ENCODE measurements around the gene FOXA2. TPM values are rescaled to one million over a fixed set of nuclear protein-coding genes. Genes with fewer than 3 reads are reported as not detected.

The FOXA2 gene
- total RNA-seq, 2 experiments from 2014 or later = not detected

- Mint-ChIP-seq H3K4me1 (ENCODE audit: low read depth) (no peaks in the 10 kb centered on the region), H3K4me3 (no peak overlapping the region), H3K27me3 (peaks cover 83% of the 10 kb centered on the region), H3K27ac (no peak overlapping the region), H3K36me3 (ENCODE audit: low read depth) (no peaks in the 10 kb centered on the region), H3K9me3 (no peaks in the 10 kb centered on the region)
- DNase-seq (no peak), ATAC-seq (ENCODE audit: poor library complexity) (no peak)
- ChIA-PET CTCF (interaction anchor here (0.6 kb wide), 1 partner anchor 1468 kb away, joined by 4 read pairs; no protein-coding TSS in a partner anchor), POLR2A (no interaction called here)
- Histone ChIP-seq H3K36me3 (ENCODE audit: insufficient read depth, low read length) (no peaks in the 10 kb centered on the region), H3K27ac (ENCODE audit: low read depth in 1 of 2, low read length in 2 of 2) (no peak overlapping the region), H3K27me3 (ENCODE audit: control insufficient read depth in 1 of 2, insufficient read depth in 2 of 2, low read length in 2 of 2) (peaks cover 72 to 93% of the 10 kb centered on the region in 2 experiments), H3K4me1 (ENCODE audit: insufficient read depth, low read length) (no peaks in the 10 kb centered on the region), H3K9me3 (ENCODE audit: control insufficient read depth in 1 of 2, insufficient read depth in 1 of 2, low read length in 2 of 2) (peaks cover 0 to 42% of the 10 kb centered on the region in 2 experiments), H3K4me3 (ENCODE audit: low read length) (no peak overlapping the region)
- TF ChIP-seq CTCF (IDR thresholded peaks at IDR 0.05) = no peak
- intact Hi-C loops (cut with DNase I, micrococcal nuclease) = no loop called here
These were observed 7.4 kb downstream of the FOXA2 start for GRCh38 chr20:22576733-22577514.

DNA sequence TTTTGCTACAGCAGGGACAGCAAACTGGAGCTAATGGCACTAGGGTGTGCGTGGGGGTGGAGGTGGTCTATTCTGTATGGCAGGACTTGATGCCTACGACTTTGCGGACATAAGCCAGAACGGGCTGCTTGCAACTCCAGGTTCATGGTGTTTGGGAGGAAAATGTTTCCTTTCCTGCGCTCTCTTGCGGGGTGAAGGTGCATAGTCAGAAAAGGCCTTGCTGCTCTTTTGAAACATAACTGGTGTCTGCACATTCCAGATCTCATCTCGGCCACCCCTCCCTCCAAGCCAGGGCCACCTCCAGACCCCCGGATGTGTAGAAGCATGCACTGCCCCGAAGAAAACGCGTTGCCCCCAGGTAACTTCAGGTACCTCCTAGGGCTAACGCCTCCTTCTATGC is 8.1 kb downstream of the FOXA2 start:
- Mint-ChIP-seq H3K4me1 (ENCODE audit: low read depth) (no peaks in the 10 kb centered on the region), H3K27ac (no peak overlapping the region), H3K9me3 (no peaks in the 10 kb centered on the region), H3K4me3 (no peak overlapping the region), H3K27me3 (peaks cover 83% of the 10 kb centered on the region), H3K36me3 (ENCODE audit: low read depth) (no peaks in the 10 kb centered on the region)
- Histone ChIP-seq H3K9me3 (ENCODE audit: control insufficient read depth in 1 of 2, insufficient read depth in 1 of 2, low read length in 2 of 2) (peaks cover 0 to 37% of the 10 kb centered on the region in 2 experiments), H3K4me3 (ENCODE audit: low read length) (no peak overlapping the region), H3K4me1 (ENCODE audit: insufficient read depth, low read length) (no peaks in the 10 kb centered on the region), H3K27me3 (ENCODE audit: control insufficient read depth in 1 of 2, insufficient read depth in 2 of 2, low read length in 2 of 2) (peaks cover 72 to 93% of the 10 kb centered on the region in 2 experiments), H3K36me3 (ENCODE audit: insufficient read depth, low read length) (no peaks in the 10 kb centered on the region), H3K27ac (ENCODE audit: low read depth in 1 of 2, low read length in 2 of 2) (no peak overlapping the region)
- no peak for DNase-seq
- intact Hi-C loops (cut with DNase I, micrococcal nuclease) = no loop called here
- ATAC-seq (ENCODE audit: poor library complexity) = no peak
- TF ChIP-seq CTCF (IDR thresholded peaks at IDR 0.05) = no peak
- ChIA-PET CTCF (no interaction called here), POLR2A (no interaction called here)

- CTCF ChIA-PET = no interaction called here
- Histone ChIP-seq H3K36me3 (ENCODE audit: insufficient read depth, low read length) (no peaks in the 10 kb centered on the region), H3K4me3 (ENCODE audit: low read length) (no peak overlapping the region), H3K4me1 (ENCODE audit: insufficient read depth, low read length) (no peaks in the 10 kb centered on the region), H3K9me3 (ENCODE audit: control insufficient read depth in 1 of 2, insufficient read depth in 1 of 2, low read length in 2 of 2) (peaks cover 0 to 37% of the 10 kb centered on the region in 2 experiments), H3K27me3 (ENCODE audit: control insufficient read depth in 1 of 2, insufficient read depth in 2 of 2, low read length in 2 of 2) (peaks cover 76 to 93% of the 10 kb centered on the region in 2 experiments), H3K27ac (ENCODE audit: low read depth in 1 of 2, low read length in 2 of 2) (no peak overlapping the region)
- DNase-seq (no peak), ATAC-seq (ENCODE audit: poor library complexity) (no peak)
- H3K27ac Mint-ChIP-seq = no peak overlapping the region
- no peak for TF ChIP-seq CTCF (IDR thresholded peaks at IDR 0.05)
- no peaks in the 10 kb centered on the region for H3K36me3 Mint-ChIP-seq (ENCODE audit: low read depth)
- POLR2A ChIA-PET = no interaction called here
- intact Hi-C loops (cut with DNase I, micrococcal nuclease) = no loop called here
- no peak overlapping the region for H3K4me3 Mint-ChIP-seq
- H3K27me3 Mint-ChIP-seq = peaks cover 83% of the 10 kb centered on the region
- H3K9me3 Mint-ChIP-seq = no peaks in the 10 kb centered on the region
- no peaks in the 10 kb centered on the region for H3K4me1 Mint-ChIP-seq (ENCODE audit: low read depth)
These were observed 8.6 kb downstream of the FOXA2 start for GRCh38 chr20:22575737-22576136.

Data from CD4-positive, alpha-beta T cell (primary cell).